Mesendoderm (in vitro differentiated cells): ENCODE data around the gene PPP1R26.
"Not testable (repeated sequence)": the region's sequence is repeated elsewhere in the genome, so short reads cannot be mapped to it uniquely, and the experiment has no call there.

Source experiments
- DNase-seq: peaks from one replicate; pipeline ENCODE4 v3.0.0; 2013
- H2AK5ac ChIP-seq: 2 replicates; pipeline ENCODE4 v1.6.1; 2013; ENCODE audit warnings: low read length, inconsistent platforms
- H2BK120ac ChIP-seq: 2 replicates; pipeline ENCODE4 v1.6.1; 2013; ENCODE audit warnings: low read depth, mild to moderate bottlenecking, low read length, moderate library complexity, mixed read lengths
- H2BK15ac ChIP-seq: replicated peaks from 2 replicates; pipeline ENCODE4 v1.6.1; 2013; ENCODE audit warnings: low read depth, mild to moderate bottlenecking, moderate library complexity
- H2BK5ac ChIP-seq: 2 replicates; pipeline ENCODE4 v1.6.1; 2013; ENCODE audit warnings: low read length, inconsistent platforms
- H3K18ac ChIP-seq: 2 replicates; pipeline ENCODE4 v1.6.1; 2013; ENCODE audit warnings: mild to moderate bottlenecking, low read length, mixed read lengths
- H3K23ac ChIP-seq: one replicate; pipeline ENCODE4 v1.6.1; 2013; ENCODE audit warnings: low read length
- H3K27ac ChIP-seq: 2 replicates; pipeline ENCODE4 v1.5.1; 2013; ENCODE audit warnings: low read depth, mild to moderate bottlenecking, inconsistent platforms, low read length, moderate library complexity
- H3K27me3 ChIP-seq: 2 replicates; pipeline ENCODE4 v1.6.1; 2013; ENCODE audit warnings: low read length, control low read depth, mild to moderate bottlenecking, inconsistent platforms; ENCODE audit not compliant: insufficient read depth, poor library complexity
- H3K36me3 ChIP-seq: 2 replicates; pipeline ENCODE4 v1.6.1; 2013; ENCODE audit warnings: low read length, inconsistent platforms; ENCODE audit not compliant: control insufficient read depth, insufficient read depth
- H3K4ac ChIP-seq: one replicate; pipeline ENCODE4 v1.6.1; 2013; ENCODE audit warnings: low read depth, mild to moderate bottlenecking, low read length, moderate library complexity
- H3K4me1 ChIP-seq: 2 replicates; pipeline ENCODE4 v1.6.1; 2013; ENCODE audit warnings: low read depth, low read length, inconsistent platforms; ENCODE audit not compliant: control insufficient read depth
- H3K4me2 ChIP-seq: 2 replicates; pipeline ENCODE4 v1.6.1; 2013; ENCODE audit warnings: low read length
- H3K4me3 ChIP-seq: 2 replicates; pipeline ENCODE4 v1.5.1; 2013; ENCODE audit warnings: mild to moderate bottlenecking, low read length
- H3K56ac ChIP-seq: one replicate; pipeline ENCODE4 v1.6.1; 2013; ENCODE audit warnings: low read length
- H3K79me1 ChIP-seq: 2 replicates; pipeline ENCODE4 v1.6.1; 2013; ENCODE audit warnings: low read length, inconsistent platforms
- H3K79me2 ChIP-seq: 2 replicates; pipeline ENCODE4 v1.6.1; 2013; ENCODE audit warnings: mild to moderate bottlenecking, low read length; ENCODE audit not compliant: control insufficient read depth, insufficient read depth
- H3K9ac ChIP-seq: 2 replicates; pipeline ENCODE4 v1.6.1; 2013; ENCODE audit warnings: low read length, inconsistent platforms
- H4K5ac ChIP-seq: one replicate; pipeline ENCODE4 v1.6.1; 2013; ENCODE audit warnings: low read length
- H4K8ac ChIP-seq: one replicate; pipeline ENCODE4 v1.6.1; 2013; ENCODE audit warnings: low read depth, mild to moderate bottlenecking, control low read depth, low read length, moderate library complexity
- WGBS: extraction: QIAGEN DNeasy Blood & Tissue Kit; methylation state at CpG from one replicate; pipeline ENCODE4 v1.1.7; 2013; ENCODE audit warnings: low lambda C conversion rate, missing lambda C conversion rate; ENCODE audit not compliant: insufficient coverage; ENCODE audit errors: extremely low coverage; 5-methylcytosine and 5-hydroxymethylcytosine counted together

The PPP1R26 gene

GRCh38 chr9:135455401-135456030, 24.1 kb upstream of the PPP1R26 start:
- no peak overlapping the region for H2BK15ac ChIP-seq
- H3K4me1 ChIP-seq = no peaks in the 10 kb centered on the region
- H2BK120ac ChIP-seq = no peak overlapping the region
- DNase-seq = no peak
- no CpG with 5 or more reads among the region's 23 CpGs for WGBS
- no peaks in the 10 kb centered on the region for H3K79me2 ChIP-seq
- no peak overlapping the region for H2BK5ac ChIP-seq
- no peak overlapping the region for H3K4me2 ChIP-seq
- no peak overlapping the region for H3K4me3 ChIP-seq
- no peak overlapping the region for H3K9ac ChIP-seq
- no peak overlapping the region for H3K23ac ChIP-seq
- H3K56ac ChIP-seq = no peak overlapping the region
- no peak overlapping the region for H2AK5ac ChIP-seq
- no peak overlapping the region for H4K8ac ChIP-seq
- no peak overlapping the region for H4K5ac ChIP-seq
- H3K79me1 ChIP-seq = no peaks in the 10 kb centered on the region
- H3K36me3 ChIP-seq = no peaks in the 10 kb centered on the region
- no peaks in the 10 kb centered on the region for H3K27me3 ChIP-seq
- no peak overlapping the region for H3K4ac ChIP-seq
- H3K18ac ChIP-seq = no peak overlapping the region
- H3K27ac ChIP-seq = no peak overlapping the region

DNA sequence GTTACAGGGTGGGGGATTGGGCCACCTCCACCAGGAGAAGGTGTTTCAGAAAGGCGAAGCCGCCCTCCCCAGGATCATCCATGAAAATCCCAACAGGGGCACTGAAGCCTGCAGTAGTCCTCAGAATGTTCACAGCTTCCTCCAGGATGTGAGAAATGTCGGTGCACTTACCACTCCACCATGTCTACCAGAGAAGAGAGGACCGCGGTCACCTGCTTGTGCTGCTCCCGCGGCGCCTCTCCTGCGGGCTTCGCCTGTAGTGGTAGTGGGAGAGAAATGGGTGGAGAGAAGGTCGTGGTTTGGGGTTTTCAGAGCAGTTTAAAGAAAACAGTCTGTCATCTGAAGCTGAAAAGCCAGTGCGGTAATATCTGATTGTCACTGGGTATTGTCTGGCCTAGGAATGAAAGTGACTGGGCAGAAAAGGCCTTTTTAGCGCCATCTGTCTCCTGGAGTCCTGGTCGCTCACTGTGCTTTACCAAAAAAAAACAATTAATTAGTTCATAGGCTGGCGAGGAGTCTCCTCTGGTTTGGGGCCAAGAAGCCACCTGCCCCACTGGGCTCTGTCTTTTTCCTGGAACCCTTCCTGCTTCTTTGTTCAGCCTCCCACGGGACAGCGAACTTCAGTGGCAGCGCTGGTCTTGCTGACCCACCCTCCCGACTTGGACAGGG, 23.0 kb upstream of the PPP1R26 start:
- Histone ChIP-seq H4K5ac (no peak overlapping the region), H4K8ac (no peak overlapping the region), H3K4me1 (no peaks in the 10 kb centered on the region), H2BK120ac (no peak overlapping the region), H2BK5ac (no peak overlapping the region), H3K79me2 (no peaks in the 10 kb centered on the region), H2AK5ac (no peak overlapping the region), H3K36me3 (no peaks in the 10 kb centered on the region), H3K27me3 (no peaks in the 10 kb centered on the region), H3K79me1 (no peaks in the 10 kb centered on the region), H3K27ac (no peak overlapping the region), H2BK15ac (no peak overlapping the region), H3K4me2 (no peak overlapping the region), H3K56ac (no peak overlapping the region), H3K23ac (no peak overlapping the region), H3K9ac (no peak overlapping the region), H3K4ac (no peak overlapping the region), H3K4me3 (no peak overlapping the region), H3K18ac (no peak overlapping the region)
- WGBS = no CpG with 5 or more reads among the region's 19 CpGs
- no peak for DNase-seq

DNA sequence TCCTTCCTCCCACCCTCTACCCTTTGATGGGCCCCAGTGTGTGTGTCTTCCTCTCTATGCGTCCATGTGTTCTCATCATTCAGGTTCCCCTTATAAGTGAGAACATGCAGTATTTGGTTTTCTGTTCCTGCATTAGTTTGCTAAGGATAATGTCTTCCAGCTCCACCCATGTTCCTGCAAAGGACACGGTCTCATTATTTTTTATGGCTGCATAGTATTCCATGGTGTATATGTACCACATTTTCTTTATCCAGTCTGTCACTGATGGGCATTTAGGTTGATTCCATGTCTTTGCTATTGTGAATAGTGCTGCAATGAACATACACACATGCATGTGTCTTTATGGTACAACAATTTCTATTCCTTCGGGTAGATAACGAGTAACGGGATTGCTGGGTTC, 21.1 kb upstream of the PPP1R26 start:
- H3K23ac ChIP-seq = not testable (repeated sequence)

DNA sequence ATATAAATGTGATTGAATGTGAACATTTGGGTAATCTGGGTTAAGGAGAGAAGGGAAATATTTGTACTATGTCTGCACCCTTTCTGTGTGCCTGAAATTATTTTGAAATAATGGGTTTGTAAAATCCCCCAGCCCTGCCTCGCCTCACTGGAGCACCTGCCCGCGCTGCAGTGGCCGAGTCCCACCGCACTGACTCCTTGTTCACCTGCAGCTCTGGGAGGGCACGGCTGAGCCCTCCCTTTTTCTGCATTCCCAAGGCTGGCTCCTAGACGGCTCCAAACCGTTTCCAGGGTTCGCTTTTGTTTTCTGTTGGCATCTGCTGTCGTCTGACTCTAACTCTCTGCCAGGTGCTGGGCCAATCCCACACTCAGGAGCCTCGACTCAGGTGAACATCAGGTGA, 17.6 kb upstream of the PPP1R26 start:
- H3K9ac ChIP-seq = no peak overlapping the region
- H3K27me3 ChIP-seq = no peaks in the 10 kb centered on the region
- no peak overlapping the region for H3K23ac ChIP-seq

More for the DNA sequence above, 21.1 kb upstream of the PPP1R26 start:
- H3K36me3 ChIP-seq, H3K4me2 ChIP-seq, H3K79me1 ChIP-seq, H2AK5ac ChIP-seq, H3K9ac ChIP-seq, H3K18ac ChIP-seq, H3K79me2 ChIP-seq, H2BK15ac ChIP-seq, H2BK5ac ChIP-seq, H3K27me3 ChIP-seq, H3K4ac ChIP-seq, DNase-seq, H3K56ac ChIP-seq, H4K8ac ChIP-seq, H3K27ac ChIP-seq, H3K4me1 ChIP-seq, H2BK120ac ChIP-seq, H3K4me3 ChIP-seq, H4K5ac ChIP-seq: not testable (repeated sequence)
- WGBS = no CpG with 5 or more reads among the region's 5 CpGs

DNA sequence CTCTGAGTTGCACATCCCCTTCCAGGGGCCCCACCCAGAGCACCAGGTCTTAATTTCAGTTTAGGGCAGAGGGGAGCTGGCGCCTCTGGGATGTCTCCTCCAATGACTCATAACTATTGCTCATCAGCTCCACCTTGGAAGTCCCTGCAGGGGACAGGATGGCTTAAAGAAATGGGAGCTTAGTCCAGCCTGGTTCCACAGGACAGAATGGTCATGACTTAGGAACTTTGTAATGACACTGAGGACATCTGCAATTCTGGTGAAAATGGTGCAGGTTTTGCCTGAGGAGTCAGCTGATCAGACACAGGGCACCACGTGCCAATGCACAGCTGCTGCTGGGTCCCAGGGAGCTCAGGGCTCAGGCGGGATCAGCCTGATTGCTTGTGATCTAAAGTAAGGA, 16.4 kb upstream of the PPP1R26 start:
- Histone ChIP-seq H3K4me3 (no peak overlapping the region), H3K4me2 (no peak overlapping the region), H2BK5ac (no peak overlapping the region), H4K8ac (no peak overlapping the region), H2BK120ac (no peak overlapping the region), H4K5ac (no peak overlapping the region), H2BK15ac (no peak overlapping the region), H3K9ac (no peak overlapping the region), H3K4ac (no peak overlapping the region), H3K27me3 (no peaks in the 10 kb centered on the region), H3K18ac (no peak overlapping the region), H3K27ac (no peak overlapping the region), H2AK5ac (no peak overlapping the region), H3K56ac (no peak overlapping the region), H3K79me1 (no peaks in the 10 kb centered on the region), H3K79me2 (no peaks in the 10 kb centered on the region), H3K4me1 (no peaks in the 10 kb centered on the region), H3K36me3 (no peaks in the 10 kb centered on the region), H3K23ac (no peak overlapping the region)
- DNase-seq = peak; percentile 58
- WGBS = no CpG with 5 or more reads among the region's 3 CpGs

More for the DNA sequence above, 17.6 kb upstream of the PPP1R26 start:
- WGBS = no CpG with 5 or more reads among the region's 11 CpGs
- Histone ChIP-seq H4K8ac (no peak overlapping the region), H3K79me2 (no peaks in the 10 kb centered on the region), H3K27ac (no peak overlapping the region), H3K4me1 (no peaks in the 10 kb centered on the region), H4K5ac (no peak overlapping the region), H3K79me1 (no peaks in the 10 kb centered on the region), H3K18ac (no peak overlapping the region), H2AK5ac (no peak overlapping the region), H2BK120ac (no peak overlapping the region), H3K36me3 (no peaks in the 10 kb centered on the region), H3K4me2 (no peak overlapping the region), H3K4ac (no peak overlapping the region), H3K4me3 (no peak overlapping the region), H2BK5ac (no peak overlapping the region), H3K56ac (no peak overlapping the region), H2BK15ac (no peak overlapping the region)
- no peak for DNase-seq

DNA sequence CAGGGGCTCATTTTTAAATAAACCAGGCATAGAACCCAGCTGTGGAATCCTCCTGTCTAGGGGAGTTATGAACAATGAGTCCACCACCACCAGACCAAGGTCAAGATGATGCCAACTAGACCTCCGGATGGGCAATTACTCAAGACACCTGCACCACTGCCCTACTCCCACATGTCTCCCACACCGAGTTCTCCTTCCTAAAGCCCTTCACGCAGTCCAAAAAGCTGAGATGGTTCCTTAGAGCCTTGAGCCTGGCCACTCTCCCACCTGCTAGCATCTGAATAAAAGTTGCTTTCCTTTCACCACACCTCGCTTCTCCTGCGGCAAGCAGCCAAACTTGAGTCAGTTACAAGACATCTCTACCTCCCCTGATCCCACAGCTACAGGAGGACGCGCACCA, 15.4 kb upstream of the PPP1R26 start:
- Histone ChIP-seq H2BK5ac (no peak overlapping the region), H3K18ac (no peak overlapping the region), H3K4me2 (no peak overlapping the region), H2BK120ac (no peak overlapping the region), H4K5ac (no peak overlapping the region), H3K79me1 (no peaks in the 10 kb centered on the region), H3K4me3 (no peak overlapping the region), H2AK5ac (no peak overlapping the region), H3K4ac (no peak overlapping the region), H4K8ac (no peak overlapping the region), H2BK15ac (no peak overlapping the region), H3K9ac (no peak overlapping the region), H3K27ac (no peak overlapping the region), H3K36me3 (no peaks in the 10 kb centered on the region), H3K4me1 (peaks cover 3% of the 10 kb centered on the region), H3K56ac (no peak overlapping the region), H3K27me3 (no peaks in the 10 kb centered on the region), H3K23ac (no peak overlapping the region), H3K79me2 (no peaks in the 10 kb centered on the region)
- WGBS = no CpG with 5 or more reads among the region's 7 CpGs
- no peak for DNase-seq
